A549 (cell line): ENCODE data around the gene CHRNB1. TPM values are rescaled to one million over a fixed set of nuclear protein-coding genes. Genes with fewer than 3 reads are reported as not detected.

Experiments
- ATAC-seq, 2 experiments: fragments of 200-7000 bp in 1 of 2; fragments of >200 bp in 1 of 2; cut with Nextera tagmentation in 1 of 2; cut with Tn5 transposase in 1 of 2; 3 replicates each; pipeline versions ENCODE4 v1.8.0 to v1.9.1; 2018 to 2020; ENCODE audit warnings: mild to moderate bottlenecking in 1 of 2, moderate library complexity in 1 of 2
- CTCF ChIA-PET: fragments of 300-600 bp; sonication (Branson Sonifier 250); formaldehyde crosslinking; extraction: SDS; loops from one replicate; lab custom pipeline; 2021; ENCODE audit warnings: antibody characterized with exemption, inconsistent platforms; lab: Yijun Ruan, JAX
- POLR2A ChIA-PET: fragments of 350-600 bp; formaldehyde crosslinking; extraction: SDS; loops from one replicate; lab custom pipeline; 2021; ENCODE audit warnings: antibody characterized with exemption, inconsistent platforms; lab: Yijun Ruan, JAX
- DNase-seq, 2 experiments: peaks; one replicate each; pipeline versions ENCODE4 v3.0.0 to v3.0.0-alpha.2; 2011 to 2016; ENCODE audit warnings: low read depth in 1 of 2, low spot score in 1 of 2
- FAIRE-seq: peaks from 2 replicates; lab custom pipeline; 2011; peaks lifted over from hg19 to GRCh38; lab: Jason Lieb, UNC
- H3K27ac ChIP-seq, 2 experiments: fragments of >200 bp; sonication (Bioruptor Twin); formaldehyde crosslinking; 3 replicates each; pipeline ENCODE4 v1.5.1; 2016 to 2017
- H3K4me1 ChIP-seq: fragments of >200 bp; sonication (Bioruptor Twin); formaldehyde crosslinking; 3 replicates; pipeline ENCODE4 v1.6.1; 2016
- H3K4me2 ChIP-seq: fragments of >200 bp; sonication (Bioruptor Twin); formaldehyde crosslinking; 3 replicates; pipeline ENCODE4 v1.6.1; 2016
- H3K4me3 ChIP-seq: fragments of >200 bp; sonication (Bioruptor Twin); formaldehyde crosslinking; 3 replicates; pipeline ENCODE4 v1.5.1; 2016
- H3K9me3 ChIP-seq: fragments of >200 bp; sonication (Bioruptor Twin); formaldehyde crosslinking; 3 replicates; pipeline ENCODE4 v1.6.1; 2016
- CBX2 ChIP-seq: fragments of 200-600 bp; sonication (generic); IDR thresholded peaks from 2 replicates; pipeline ENCODE4 v1.6.1; 2016; ENCODE audit warnings: low read depth, mild to moderate bottlenecking, borderline replicate concordance
- CEBPB ChIP-seq, 2 experiments: fragments of >200 bp in 1 of 2; sonication (Bioruptor Twin) in 1 of 2; formaldehyde crosslinking in 1 of 2; IDR thresholded peaks; 2 replicates each; pipeline ENCODE4 v1.6.1; 2012 to 2016
- CHD2 ChIP-seq: fragments of 150-350 bp; IDR thresholded peaks from 2 replicates; pipeline ENCODE4 v1.6.1; 2014; ENCODE audit warnings: low read length; ENCODE audit not compliant: partially characterized antibody
- EHF ChIP-seq: fragments of 250-450 bp; sonication (Bioruptor Pico); IDR thresholded peaks from 2 replicates; pipeline ENCODE4 v1.5.0; 2020; ENCODE audit warnings: mild to moderate bottlenecking
- EP300 ChIP-seq, 2 experiments: fragments of >200 bp; sonication (Bioruptor Twin); formaldehyde crosslinking; IDR thresholded peaks; 2 replicates in 1 of 2; 3 replicates in 1 of 2; pipeline ENCODE4 v1.6.1; 2016 to 2017
- FOXS1 ChIP-seq: fragments of 250-450 bp; sonication (Bioruptor Pico); IDR thresholded peaks from 2 replicates; pipeline ENCODE4 v1.5.0; 2020; ENCODE audit warnings: mild to moderate bottlenecking, moderate library complexity
- HDAC2 ChIP-seq: fragments of 200-600 bp; sonication (generic); IDR thresholded peaks from 2 replicates; pipeline ENCODE4 v1.6.1; 2016
- HOXB13 ChIP-seq: fragments of 250-450 bp; sonication (Bioruptor Pico); IDR thresholded peaks from 2 replicates; pipeline ENCODE4 v1.5.0; 2020; ENCODE audit warnings: low read depth, mild to moderate bottlenecking, moderate library complexity
- MAFK ChIP-seq: fragments of 450-650 bp; IDR thresholded peaks from 2 replicates; pipeline ENCODE4 v1.6.1; 2014; ENCODE audit not compliant: partially characterized antibody
- MAZ ChIP-seq: fragments of 150-350 bp; IDR thresholded peaks from 2 replicates; pipeline ENCODE4 v1.6.1; 2014; ENCODE audit warnings: antibody characterized with exemption, low read depth, low read length, borderline replicate concordance
- NPAS2 ChIP-seq: fragments of 250-450 bp; sonication (Bioruptor Pico); IDR thresholded peaks from 2 replicates; pipeline ENCODE4 v1.8.0; 2022; ENCODE audit warnings: mild to moderate bottlenecking, moderate library complexity, borderline replicate concordance
- POLR2A ChIP-seq: IDR thresholded peaks from 2 replicates; pipeline ENCODE4 v1.6.1; 2012; ENCODE audit warnings: mild to moderate bottlenecking, low read length
- RCOR1 ChIP-seq: fragments of 150-350 bp; IDR thresholded peaks from 2 replicates; pipeline ENCODE4 v1.6.1; 2014; ENCODE audit warnings: antibody characterized with exemption, low read length, low read depth
- RNF2 ChIP-seq: fragments of 200-600 bp; sonication (generic); IDR thresholded peaks from 2 replicates; pipeline ENCODE4 v1.6.1; 2016; ENCODE audit warnings: low read depth, mild to moderate bottlenecking, antibody characterized with exemption, moderate library complexity, borderline replicate concordance
- SREBF2 ChIP-seq: fragments of 450-650 bp; IDR thresholded peaks from 2 replicates; pipeline ENCODE4 v1.6.1; 2014; ENCODE audit warnings: mild to moderate bottlenecking, moderate library complexity
- TP53 ChIP-seq: fragments of 250-450 bp; sonication (Bioruptor Pico); IDR thresholded peaks from 2 replicates; pipeline ENCODE4 v1.5.0; 2021; ENCODE audit warnings: mild to moderate bottlenecking, moderate library complexity
- ZFP36 ChIP-seq: fragments of 450-650 bp; IDR thresholded peaks from 2 replicates; pipeline ENCODE4 v1.6.1; 2014; ENCODE audit warnings: borderline replicate concordance; ENCODE audit not compliant: partially characterized antibody
- WGBS: methylation state at CpG from one replicate; pipeline ENCODE4 v1.1.6; 2017; ENCODE audit errors: missing lambda C conversion rate; 5-methylcytosine and 5-hydroxymethylcytosine counted together
- polyA plus RNA-seq, 4 experiments: library from polyadenylated mRNA; depleted of rRNA in 3 of 4; stranded (reverse); fragments of >200 nt; fragmentation: RNase III in 1 of 4; extraction: RNeasy Plus Mini Kit Qiagen cat#74134 plus additional on column Dnase treatment in 1 of 4; gene quantifications; 2 replicates in 3 of 4; 3 replicates in 1 of 4; pipeline ENCODE4 v1.2.3, GENCODE V29; 2011 to 2017
- TF ChIP-seq, protein P1 (sequence below): fragments of 250-450 bp; sonication (Bioruptor Pico); IDR thresholded peaks from 2 replicates; pipeline ENCODE4 v1.5.0; 2020; ENCODE audit warnings: low read depth, mild to moderate bottlenecking, moderate library complexity
- TF ChIP-seq, protein P2 (sequence below): IDR thresholded peaks from 2 replicates; pipeline ENCODE4 v1.6.1; 2012
- TF ChIP-seq, protein P3 (sequence below): fragments of 250-450 bp; sonication (Bioruptor Pico); IDR thresholded peaks from 2 replicates; pipeline ENCODE4 v1.5.0; 2021; ENCODE audit warnings: mild to moderate bottlenecking, moderate library complexity, borderline replicate concordance
- TF ChIP-seq, protein P4 (sequence below): fragments of 200-600 bp; sonication (generic); IDR thresholded peaks from 2 replicates; pipeline ENCODE4 v1.6.1; 2016; ENCODE audit warnings: antibody characterized with exemption, mild to moderate bottlenecking, moderate library complexity
- TF ChIP-seq, protein P5 (sequence below): fragments of >200 bp; sonication (Bioruptor Twin); formaldehyde crosslinking; IDR thresholded peaks from 3 replicates; pipeline ENCODE4 v1.6.1; 2016
- TF ChIP-seq, protein P6 (sequence below): fragments of >200 bp; sonication (Bioruptor Twin); formaldehyde crosslinking; IDR thresholded peaks from 2 replicates; pipeline ENCODE4 v1.6.1; 2016
- TF ChIP-seq, protein P7 (sequence below): fragments of >200 bp; sonication (Bioruptor Twin); formaldehyde crosslinking; IDR thresholded peaks from 3 replicates; pipeline ENCODE4 v1.5.1; 2016

CHRNB1 gene
- polyA plus RNA-seq, 2 of the 4 experiments (the other 2 are of a cell fraction) = 6.5 to 8.4 TPM

DNA sequence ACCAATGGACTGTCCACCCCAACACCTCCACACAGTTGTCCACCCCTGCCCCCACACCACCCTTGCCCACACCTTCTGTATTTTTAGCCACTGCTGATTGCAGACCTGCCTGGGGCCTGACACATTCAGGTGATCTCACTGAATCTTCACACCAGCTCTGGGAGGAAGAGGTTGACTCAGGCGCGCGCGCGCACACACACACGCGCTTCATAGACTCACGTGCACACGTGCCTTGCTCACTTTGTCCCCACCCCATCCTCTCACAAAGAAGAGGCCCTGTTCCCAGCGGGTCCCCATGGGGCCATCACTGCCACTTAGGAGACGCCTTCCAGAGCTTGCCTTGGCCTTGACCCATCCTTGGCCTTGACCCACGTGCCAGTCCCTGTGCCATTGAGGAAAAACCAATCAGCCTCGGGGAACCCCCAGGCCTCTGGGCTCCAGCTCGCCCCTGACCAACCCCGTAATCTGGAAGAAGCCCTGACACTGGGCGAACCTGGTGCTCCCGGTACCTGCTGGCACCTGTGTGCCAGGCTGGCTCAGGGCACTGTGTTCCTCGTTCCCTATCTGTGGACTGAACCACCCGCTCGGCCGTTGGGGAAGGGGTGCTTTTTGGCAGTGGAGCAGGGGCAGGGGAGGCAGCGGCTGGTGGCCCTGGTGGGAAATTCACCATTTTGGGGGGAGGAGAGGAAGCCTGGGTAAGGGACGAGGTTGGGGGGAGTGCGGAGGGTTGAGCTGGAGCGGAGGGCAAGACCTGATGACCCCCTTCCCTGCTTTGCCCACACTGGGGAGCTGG, 34.0 kb upstream of the CHRNB1 start:
- Histone ChIP-seq H3K27ac (no peak overlapping the region), H3K4me3 (no peak overlapping the region), H3K9me3 (no peaks in the 10 kb centered on the region), H3K4me1 (peaks cover 7% of the 10 kb centered on the region; the same call in 1 of the 3 replicates), H3K4me2 (no peak overlapping the region)
- DNase-seq (no peak), FAIRE-seq (no peak), ATAC-seq (no peak)
- 90% methylated on average over 25 of the region's 25 CpGs for WGBS
- ChIA-PET CTCF (interaction anchor here (0.6 to 3.4 kb wide), 9 partner anchors 8 to 150 kb away, joined by 3 to 20 read pairs (median 4); partner anchors contain the start of gene SPEM1), POLR2A (no interaction called here)
- TF ChIP-seq EP300 (IDR thresholded peaks at IDR 0.05) (no peak), RCOR1 (no peak), POLR2A (no peak), MAZ (no peak), TP53 (no peak), HDAC2 (no peak), HOXB13 (CRISPR knock-in tag) (no peak), CEBPB (IDR thresholded peaks at IDR 0.05) (no peak), CBX2 (no peak), ZFP36 (no peak), MAFK (no peak), RNF2 (no peak)
- TF ChIP-seq, protein P1, sequence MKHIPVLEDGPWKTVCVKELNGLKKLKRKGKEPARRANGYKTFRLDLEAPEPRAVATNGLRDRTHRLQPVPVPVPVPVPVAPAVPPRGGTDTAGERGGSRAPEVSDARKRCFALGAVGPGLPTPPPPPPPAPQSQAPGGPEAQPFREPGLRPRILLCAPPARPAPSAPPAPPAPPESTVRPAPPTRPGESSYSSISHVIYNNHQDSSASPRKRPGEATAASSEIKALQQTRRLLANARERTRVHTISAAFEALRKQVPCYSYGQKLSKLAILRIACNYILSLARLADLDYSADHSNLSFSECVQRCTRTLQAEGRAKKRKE (CRISPR knock-in tag) = no peak
- TF ChIP-seq, protein P2, sequence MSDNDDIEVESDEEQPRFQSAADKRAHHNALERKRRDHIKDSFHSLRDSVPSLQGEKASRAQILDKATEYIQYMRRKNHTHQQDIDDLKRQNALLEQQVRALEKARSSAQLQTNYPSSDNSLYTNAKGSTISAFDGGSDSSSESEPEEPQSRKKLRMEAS = no peak
- TF ChIP-seq, protein P3, sequence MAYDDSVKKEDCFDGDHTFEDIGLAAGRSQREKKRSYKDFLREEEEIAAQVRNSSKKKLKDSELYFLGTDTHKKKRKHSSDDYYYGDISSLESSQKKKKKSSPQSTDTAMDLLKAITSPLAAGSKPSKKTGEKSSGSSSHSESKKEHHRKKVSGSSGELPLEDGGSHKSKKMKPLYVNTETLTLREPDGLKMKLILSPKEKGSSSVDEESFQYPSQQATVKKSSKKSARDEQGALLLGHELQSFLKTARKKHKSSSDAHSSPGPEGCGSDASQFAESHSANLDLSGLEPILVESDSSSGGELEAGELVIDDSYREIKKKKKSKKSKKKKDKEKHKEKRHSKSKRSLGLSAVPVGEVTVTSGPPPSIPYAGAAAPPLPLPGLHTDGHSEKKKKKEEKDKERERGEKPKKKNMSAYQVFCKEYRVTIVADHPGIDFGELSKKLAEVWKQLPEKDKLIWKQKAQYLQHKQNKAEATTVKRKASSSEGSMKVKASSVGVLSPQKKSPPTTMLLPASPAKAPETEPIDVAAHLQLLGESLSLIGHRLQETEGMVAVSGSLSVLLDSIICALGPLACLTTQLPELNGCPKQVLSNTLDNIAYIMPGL (CRISPR knock-in tag) = no peak
- TF ChIP-seq, protein P4, sequence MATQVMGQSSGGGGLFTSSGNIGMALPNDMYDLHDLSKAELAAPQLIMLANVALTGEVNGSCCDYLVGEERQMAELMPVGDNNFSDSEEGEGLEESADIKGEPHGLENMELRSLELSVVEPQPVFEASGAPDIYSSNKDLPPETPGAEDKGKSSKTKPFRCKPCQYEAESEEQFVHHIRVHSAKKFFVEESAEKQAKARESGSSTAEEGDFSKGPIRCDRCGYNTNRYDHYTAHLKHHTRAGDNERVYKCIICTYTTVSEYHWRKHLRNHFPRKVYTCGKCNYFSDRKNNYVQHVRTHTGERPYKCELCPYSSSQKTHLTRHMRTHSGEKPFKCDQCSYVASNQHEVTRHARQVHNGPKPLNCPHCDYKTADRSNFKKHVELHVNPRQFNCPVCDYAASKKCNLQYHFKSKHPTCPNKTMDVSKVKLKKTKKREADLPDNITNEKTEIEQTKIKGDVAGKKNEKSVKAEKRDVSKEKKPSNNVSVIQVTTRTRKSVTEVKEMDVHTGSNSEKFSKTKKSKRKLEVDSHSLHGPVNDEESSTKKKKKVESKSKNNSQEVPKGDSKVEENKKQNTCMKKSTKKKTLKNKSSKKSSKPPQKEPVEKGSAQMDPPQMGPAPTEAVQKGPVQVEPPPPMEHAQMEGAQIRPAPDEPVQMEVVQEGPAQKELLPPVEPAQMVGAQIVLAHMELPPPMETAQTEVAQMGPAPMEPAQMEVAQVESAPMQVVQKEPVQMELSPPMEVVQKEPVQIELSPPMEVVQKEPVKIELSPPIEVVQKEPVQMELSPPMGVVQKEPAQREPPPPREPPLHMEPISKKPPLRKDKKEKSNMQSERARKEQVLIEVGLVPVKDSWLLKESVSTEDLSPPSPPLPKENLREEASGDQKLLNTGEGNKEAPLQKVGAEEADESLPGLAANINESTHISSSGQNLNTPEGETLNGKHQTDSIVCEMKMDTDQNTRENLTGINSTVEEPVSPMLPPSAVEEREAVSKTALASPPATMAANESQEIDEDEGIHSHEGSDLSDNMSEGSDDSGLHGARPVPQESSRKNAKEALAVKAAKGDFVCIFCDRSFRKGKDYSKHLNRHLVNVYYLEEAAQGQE = no peak
- TF ChIP-seq, protein P5, sequence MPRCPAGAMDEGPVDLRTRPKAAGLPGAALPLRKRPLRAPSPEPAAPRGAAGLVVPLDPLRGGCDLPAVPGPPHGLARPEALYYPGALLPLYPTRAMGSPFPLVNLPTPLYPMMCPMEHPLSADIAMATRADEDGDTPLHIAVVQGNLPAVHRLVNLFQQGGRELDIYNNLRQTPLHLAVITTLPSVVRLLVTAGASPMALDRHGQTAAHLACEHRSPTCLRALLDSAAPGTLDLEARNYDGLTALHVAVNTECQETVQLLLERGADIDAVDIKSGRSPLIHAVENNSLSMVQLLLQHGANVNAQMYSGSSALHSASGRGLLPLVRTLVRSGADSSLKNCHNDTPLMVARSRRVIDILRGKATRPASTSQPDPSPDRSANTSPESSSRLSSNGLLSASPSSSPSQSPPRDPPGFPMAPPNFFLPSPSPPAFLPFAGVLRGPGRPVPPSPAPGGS = no peak

DNA sequence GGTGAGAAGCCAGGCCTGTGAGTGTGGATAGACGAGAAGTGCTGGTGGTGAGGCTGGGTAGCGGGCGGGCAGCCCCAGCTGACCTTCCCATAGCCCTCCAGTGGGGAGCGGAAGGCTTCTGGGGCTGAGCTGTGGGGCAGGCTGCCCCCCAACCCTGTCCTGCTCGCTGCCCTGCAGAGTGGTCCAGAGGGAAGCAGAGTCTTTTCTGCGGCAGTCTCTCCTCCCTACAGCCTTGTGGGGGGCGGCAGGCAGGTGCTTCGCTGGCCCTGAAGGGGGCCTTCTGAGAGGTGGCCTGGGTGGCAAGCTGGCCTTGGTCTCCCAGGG, 33.5 kb upstream of the CHRNB1 start:
- 90% methylated on average over 7 of the region's 8 CpGs for WGBS
- no peak for FAIRE-seq
- H3K4me3 ChIP-seq = no peak overlapping the region
- POLR2A ChIA-PET = no interaction called here
- H3K9me3 ChIP-seq = no peaks in the 10 kb centered on the region
- CTCF ChIA-PET = interaction anchor here (0.6 to 3.4 kb wide), 9 partner anchors 8 to 149 kb away, joined by 3 to 20 read pairs (median 4); partner anchors contain the start of gene SPEM1
- no peak for DNase-seq
- H3K4me2 ChIP-seq = no peak overlapping the region
- no peak overlapping the region for H3K27ac ChIP-seq
- H3K4me1 ChIP-seq = 0 out of 3 replicates have a peak, but pooled peaks cover 3% of the 10 kb centered on the region
- ATAC-seq = no peak
- TF ChIP-seq NPAS2 (CRISPR knock-in tag) = no peak
- TF ChIP-seq POLR2A = no peak
- TF ChIP-seq, protein P6, sequence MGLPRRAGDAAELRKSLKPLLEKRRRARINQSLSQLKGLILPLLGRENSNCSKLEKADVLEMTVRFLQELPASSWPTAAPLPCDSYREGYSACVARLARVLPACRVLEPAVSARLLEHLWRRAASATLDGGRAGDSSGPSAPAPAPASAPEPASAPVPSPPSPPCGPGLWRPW = no peak
- no peak for TF ChIP-seq CHD2
- TF ChIP-seq EHF (CRISPR knock-in tag) = no peak
- TF ChIP-seq, protein P7, sequence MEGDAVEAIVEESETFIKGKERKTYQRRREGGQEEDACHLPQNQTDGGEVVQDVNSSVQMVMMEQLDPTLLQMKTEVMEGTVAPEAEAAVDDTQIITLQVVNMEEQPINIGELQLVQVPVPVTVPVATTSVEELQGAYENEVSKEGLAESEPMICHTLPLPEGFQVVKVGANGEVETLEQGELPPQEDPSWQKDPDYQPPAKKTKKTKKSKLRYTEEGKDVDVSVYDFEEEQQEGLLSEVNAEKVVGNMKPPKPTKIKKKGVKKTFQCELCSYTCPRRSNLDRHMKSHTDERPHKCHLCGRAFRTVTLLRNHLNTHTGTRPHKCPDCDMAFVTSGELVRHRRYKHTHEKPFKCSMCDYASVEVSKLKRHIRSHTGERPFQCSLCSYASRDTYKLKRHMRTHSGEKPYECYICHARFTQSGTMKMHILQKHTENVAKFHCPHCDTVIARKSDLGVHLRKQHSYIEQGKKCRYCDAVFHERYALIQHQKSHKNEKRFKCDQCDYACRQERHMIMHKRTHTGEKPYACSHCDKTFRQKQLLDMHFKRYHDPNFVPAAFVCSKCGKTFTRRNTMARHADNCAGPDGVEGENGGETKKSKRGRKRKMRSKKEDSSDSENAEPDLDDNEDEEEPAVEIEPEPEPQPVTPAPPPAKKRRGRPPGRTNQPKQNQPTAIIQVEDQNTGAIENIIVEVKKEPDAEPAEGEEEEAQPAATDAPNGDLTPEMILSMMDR = no peak
- TF ChIP-seq TP53 = no peak
- TF ChIP-seq SREBF2 = no peak
- no peak for TF ChIP-seq MAZ
- TF ChIP-seq, protein P3 (CRISPR knock-in tag) = no peak
- no peak for TF ChIP-seq RCOR1
- no peak for TF ChIP-seq FOXS1 (CRISPR knock-in tag)
